Stimulated activated CD8-positive, alpha-beta memory T cell treated with anti-CD3 and anti-CD28 coated beads, Interleukin-2, amount 100 ng/mL, for 1 hour (primary cell): ENCODE data around the gene SPINDOC.
"Not testable (repeated sequence)": the region's sequence is repeated elsewhere in the genome, so short reads cannot be mapped to it uniquely, and the experiment has no call there.

Source experiments
- DNase-seq, 2 donors: peaks; one replicate each; pipeline ENCODE4 v3.0.0-alpha.2; 2020; ENCODE audit warnings: low read depth in 2 of 2

The SPINDOC gene

DNA sequence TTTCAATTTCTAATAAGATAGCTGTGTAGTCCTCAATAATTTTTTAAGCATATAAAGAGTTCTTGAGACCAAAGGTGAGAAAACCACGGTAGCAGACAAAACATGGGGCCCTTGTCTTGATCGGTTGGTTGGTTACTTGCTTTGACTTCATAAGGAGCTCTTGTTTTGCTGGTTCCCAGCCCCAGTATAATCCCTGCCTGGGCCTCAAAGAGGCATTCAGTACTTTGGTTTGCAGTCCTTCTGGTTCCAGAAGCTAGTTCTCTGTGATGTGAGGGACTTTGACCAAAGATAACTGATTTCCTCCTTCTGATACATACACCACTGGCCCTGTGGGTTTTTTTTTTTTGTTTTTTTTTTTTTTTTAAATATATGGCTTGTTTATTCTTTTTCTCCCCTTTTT lies 42.7 kb downstream of the SPINDOC start:
- no peak for DNase-seq

DNA sequence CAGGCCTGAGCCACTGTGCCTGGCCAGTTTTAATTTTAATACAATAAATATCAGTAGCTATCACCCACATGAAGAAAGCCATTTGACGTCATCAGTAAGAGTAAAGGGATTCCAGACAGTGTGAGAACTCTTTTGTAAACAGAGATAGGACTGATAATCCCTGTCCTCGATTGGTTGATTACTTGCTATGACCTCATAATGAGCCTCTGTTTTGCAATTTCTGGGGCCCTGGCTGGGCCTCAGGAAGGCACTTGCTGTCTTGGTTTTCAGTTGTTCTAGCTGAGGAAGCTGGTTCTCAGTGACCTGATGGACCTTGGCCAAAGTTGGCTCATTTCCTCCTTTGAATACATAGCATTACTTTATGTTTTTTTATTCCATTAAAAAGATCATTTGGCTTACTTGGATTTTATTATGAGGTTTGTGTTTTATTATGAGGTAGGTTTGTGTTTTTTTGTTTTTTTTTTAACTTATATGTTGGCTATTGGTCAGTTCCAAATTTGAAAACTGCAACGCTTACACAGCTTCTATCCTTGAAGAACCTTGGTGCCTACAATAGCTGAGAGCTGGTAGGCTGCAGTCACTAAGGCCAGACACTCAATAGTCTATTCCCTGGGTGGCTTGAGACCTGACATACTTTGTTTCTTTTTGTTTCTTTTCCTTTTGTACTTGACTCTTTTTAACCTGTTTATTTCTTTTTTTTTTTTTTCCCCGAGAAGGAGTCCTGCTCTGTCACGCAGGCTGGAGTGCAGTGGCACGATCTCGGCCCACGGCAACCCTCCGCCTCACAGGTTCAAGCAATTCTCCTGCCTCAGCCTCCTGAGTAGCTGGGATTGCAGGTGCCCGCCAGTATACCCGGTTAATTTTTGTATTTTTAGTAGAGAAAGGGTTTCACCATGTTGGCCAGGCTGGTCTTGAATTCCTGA lies 45.6 kb downstream of the SPINDOC start:
- no peak for DNase-seq

DNA sequence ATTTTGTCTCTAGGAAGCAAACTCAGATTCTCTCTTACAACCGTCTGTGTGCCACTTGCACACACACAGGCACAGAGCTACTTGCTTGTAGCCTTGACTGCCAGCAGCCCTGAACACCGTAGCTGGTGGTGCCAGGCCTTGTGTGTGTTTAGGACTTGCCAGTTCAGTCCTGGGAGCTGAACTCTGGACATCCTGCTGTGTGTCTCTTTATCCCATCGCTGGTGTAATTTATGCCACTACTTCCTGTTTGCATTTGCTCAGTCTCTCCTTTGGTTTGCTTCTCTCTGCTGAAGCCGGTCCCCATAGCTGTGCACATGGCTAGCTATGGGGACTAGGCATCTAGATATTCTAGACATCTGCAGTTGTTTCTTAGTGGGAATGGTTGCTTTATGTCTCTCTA lies 49.7 kb downstream of the SPINDOC start:
- DNase-seq = no peak

DNA sequence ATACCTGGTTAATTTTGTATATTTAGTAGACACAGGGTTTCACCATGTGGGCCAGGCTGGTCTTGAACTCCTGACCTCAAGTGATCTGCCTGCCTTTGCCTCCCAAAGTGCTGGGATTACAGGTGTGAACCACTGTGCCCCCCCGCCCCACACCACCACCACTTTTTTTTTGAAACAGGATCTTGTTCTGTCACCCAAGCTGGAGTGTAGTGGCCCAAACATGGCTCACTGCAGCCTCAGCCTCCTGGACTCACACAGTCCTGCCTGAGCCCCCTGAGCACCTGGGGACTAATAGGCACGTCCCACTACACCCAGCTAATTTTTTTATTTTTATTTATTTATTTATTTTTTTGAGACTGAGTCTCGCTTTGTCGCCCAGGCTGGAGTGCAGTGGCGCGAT lies 50.4 kb downstream of the SPINDOC start:
- DNase-seq = not testable (repeated sequence)

DNA sequence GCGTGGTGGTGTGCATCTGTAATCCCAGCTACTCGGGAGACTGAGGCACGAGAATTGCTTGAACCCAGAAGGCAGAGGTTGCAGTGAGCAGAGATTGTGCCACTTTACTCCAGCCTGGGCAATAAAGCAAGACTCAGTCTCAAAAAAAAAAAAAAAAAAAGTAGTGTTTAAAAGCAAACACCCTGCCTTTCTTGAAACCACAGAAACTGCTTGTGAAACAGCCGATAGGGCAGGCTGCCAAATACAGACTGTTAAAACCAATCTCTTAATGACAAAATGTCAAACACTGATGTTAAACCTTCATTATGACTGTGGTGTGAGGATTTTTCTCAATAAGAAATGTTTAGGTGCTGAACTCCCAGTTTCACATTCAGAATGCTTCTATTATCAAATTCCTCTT lies 53.0 kb downstream of the SPINDOC start:
- peak; percentile 45 to 47 for DNase-seq

DNA sequence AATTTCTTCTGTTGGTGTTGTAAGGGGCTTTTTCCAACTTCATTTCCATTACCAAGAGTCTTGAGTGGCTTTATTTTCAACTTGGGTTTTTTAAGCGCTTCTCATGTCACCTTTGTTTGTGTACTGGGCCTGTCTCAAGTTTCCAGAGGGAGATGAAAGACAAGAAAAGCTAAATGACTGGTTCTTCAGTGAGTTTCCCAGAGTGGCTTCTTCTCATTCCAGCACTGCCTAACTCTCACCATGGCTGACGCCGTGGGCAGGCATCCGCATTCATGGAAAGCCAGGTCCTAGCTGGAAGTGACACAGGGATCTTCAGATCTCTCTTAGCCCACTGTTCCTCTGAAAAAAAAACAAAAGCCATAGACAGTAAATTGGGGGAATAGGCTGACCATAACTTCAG lies 54.3 kb downstream of the SPINDOC start:
- no peak for DNase-seq

DNA sequence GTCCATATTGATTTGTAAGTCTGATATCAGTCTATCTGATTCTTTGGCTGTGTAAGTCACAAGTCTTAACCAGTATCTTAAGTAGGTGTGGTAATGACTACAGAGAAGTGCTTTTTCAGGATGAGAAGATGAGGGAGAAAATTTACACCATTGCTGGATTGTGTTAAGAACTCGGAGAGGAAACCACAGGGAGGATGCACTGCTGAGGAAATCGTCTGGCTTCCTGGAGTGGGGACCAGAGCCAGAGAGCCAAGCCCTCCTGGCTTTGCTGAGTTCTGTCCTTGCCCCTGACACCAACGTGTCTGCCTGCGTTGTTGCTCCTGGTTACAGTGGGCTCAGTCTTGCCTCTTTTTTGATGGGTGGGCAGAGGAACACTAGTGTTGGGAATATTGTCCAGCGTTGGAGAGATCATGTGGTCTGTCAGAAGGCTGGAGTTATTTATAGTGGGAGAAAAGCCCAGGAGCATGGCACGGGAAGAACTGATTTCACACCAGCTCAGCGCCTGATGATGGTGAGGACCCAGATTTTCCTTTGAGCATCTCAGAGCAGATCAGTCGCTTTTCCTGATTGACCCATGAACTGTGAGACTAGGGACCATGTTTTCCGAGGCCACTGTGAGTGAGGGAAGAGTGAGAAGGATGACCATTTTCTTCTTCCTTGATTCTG lies 55.3 kb downstream of the SPINDOC start:
- no peak for DNase-seq

DNA sequence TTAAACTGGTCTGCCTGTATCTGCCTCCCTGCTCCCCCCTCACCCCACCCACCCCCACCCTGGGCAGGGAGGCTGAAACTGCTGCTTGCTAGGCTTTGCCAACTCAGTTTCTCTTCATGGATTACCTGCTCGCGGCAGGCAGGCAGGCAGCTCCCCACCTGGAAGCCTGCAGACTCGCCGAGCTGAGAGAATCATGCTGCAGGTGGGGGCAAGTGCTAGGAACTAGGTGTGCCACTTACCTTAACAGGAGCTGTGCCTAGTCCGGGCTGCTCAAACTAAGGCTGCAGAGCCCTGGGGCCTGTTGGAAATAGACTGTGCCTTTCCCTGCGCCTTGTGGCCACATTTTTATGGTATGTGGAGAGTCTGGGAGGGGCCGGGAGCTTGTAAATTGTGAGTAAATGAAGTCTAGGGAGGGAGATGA lies 55.9 kb downstream of the SPINDOC start:
- no peak for DNase-seq

DNA sequence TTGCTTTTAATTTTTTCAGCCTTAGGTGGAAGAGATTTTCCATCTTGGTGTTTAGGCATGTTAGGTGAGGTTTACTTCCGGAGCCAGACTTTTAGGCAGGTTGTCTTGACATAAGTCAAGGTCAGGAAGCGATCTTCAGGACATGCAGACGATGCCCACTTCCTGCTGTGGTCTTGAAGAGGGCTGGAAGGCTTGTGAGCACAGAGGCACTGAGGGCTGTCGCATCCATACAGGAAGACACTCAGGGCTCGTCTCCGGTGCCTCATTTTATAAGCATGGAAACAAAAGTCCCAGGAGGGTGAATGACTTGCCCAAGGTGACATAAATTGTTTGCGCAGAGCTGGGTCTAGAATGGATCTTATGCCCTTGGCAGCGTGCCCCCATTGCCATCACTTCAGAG lies 56.4 kb downstream of the SPINDOC start:
- DNase-seq = no peak

DNA sequence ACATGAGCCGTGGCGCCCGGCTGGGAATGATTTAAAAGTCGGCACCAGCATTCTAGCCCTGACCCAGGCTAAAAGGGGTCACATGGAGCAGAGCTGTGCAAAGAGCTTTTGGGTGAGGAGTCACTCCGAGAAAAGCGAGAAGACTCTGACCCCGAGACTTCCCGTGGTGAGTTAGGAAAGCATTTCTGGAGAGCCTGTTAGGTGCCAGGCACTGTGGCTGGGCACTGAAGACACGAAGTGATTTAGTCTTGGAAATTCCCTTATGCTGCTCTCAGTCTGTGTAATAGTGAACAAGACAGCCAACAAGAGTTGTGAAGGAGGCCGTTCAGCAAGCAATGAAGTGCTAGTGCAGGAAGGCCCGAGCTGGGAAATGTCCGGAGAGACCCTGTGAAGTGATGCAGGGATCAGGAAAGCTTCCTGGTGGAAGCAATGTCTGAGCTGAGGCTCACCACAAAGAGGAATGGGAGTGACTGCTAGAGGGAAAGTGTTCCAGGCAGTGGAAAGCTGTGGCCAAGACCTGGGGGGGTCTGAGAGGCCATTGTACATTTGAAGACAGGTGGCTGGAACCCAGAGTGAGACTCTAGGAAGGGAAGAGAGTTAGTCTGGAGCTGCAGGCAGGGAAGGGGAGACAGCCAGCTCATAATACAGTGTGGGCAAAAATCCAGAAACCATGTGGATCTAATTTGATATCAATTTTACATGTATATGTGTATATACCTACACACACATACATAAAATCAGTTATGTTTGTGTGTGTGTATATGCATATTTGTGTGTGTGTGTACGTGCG lies 57.3 kb downstream of the SPINDOC start:
- no peak for DNase-seq

DNA sequence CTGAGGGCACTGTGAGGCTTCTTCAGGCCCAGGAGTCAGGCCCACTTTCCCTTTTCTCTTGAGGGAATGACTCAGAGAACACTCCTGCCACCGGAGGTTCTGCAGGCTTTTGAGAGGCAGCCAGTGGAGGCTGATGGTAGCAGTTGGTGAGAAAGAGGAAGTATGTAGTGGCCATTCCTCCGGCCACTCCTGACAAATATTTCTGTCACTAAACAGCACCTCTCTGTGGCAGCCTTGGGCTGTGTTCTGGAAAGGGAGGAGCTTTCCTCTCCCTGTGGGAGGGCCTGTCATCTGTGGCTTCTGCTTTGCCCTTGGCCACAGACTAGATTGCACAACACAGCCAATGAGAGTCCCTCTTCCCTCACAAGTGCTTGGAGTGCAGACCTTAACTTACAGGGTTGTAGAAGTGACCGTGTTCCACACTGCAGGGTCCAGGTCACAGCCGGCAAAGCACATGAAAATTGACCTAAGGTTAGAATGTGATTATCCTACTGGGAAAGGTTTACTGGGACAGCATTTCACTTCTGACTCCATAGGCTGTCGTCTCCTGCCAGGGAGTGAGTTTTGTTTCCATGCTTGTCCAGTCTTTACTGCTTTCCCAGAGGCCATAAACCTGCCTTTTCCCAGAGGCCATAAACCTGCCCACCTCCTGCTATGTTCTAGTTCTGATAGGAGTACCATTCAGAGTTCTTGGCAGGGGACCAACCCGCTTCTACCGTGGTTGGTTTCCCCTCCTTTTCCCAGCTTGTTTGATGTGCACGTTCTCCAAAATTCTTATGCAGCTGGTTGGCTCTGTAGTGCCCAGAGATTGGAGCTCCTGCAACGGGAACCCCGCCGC lies 58.9 kb downstream of the SPINDOC start:
- DNase-seq = peak in 1 of 2 donors; percentile 12

DNA sequence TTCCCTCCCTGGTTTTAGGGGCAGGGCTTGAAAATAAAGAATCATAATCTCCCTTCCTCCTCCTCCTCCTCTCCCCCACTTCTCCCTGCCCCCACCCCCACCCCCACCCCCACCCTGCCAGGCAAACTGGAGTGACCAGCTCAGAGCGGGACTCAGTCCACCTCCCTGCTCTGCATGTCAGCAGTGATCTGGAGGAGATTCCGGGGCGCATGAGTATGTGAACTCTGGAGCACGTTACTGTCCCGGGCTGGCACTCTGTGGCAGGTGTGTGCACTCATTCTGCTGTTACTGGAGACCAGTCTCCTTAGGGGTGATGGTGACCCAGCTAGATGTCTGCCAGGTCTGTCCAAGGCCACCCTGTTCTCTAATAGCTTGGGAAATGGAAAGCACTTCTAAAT lies 59.5 kb downstream of the SPINDOC start:
- no peak for DNase-seq

DNA sequence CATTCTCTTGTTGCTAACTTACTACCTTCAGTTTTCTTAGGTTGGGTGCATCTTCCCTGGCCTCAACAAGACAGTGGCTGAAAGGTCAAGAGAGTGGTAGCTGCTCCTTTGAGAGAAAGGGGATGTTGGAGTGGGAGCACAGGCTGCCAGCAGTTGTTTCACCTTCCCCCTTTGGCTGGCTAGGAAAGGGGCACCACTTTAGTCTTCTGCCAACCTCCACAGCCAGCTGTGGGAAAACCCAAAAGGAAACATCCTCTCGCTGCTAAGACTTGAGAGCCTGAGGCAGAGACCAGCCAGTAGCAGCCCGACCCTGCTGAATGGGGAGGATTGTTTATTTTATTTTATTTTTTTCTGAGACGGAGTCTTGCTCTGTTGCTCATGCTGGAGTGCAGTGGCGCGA lies 60.1 kb downstream of the SPINDOC start:
- DNase-seq = no peak

DNA sequence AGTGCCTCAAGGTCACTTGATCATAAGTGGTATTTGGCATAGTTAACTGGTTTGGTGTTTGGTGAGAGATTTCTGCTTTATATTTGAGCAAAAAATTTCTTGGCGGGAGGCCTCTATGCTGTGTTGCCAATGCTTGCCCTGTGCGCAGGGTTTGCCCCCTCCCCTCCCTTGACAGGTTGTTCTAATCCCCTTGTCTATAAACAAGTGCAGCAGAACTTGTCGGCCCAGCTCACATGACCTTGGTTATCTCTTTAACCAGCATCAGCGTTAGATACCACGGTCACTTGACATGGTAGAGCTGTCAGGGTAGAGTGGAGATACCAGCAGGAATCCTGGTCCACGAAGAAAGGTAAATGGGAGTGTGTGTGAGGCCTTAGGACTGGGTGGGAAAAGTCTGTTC lies 61.3 kb downstream of the SPINDOC start:
- DNase-seq = no peak

DNA sequence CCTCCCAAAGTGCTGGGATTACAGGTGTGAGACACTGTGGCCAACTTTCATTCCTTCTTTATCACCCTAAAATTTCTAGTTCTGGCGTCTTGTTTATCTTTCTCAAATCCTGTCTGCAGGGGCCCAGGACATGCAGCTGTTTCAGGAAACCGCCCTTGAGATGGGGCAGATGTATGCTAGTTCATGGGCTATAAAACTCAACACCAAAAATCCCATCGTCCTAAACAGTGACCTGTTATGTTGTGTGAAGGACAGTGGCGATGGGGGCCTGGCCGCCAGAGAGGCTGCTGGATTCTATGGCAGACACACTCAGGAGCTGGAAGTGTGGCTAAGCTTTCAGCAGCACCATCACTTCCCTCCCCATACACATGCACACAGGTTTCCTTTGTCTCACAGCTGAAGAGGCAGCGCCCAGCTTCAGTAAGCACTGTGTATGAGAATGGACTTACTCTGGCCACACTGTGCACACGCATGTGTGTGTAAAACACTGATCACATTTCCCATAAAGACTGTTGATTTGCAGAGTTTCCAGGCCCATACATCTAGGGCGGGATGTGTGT lies 62.3 kb downstream of the SPINDOC start:
- no peak for DNase-seq

DNA sequence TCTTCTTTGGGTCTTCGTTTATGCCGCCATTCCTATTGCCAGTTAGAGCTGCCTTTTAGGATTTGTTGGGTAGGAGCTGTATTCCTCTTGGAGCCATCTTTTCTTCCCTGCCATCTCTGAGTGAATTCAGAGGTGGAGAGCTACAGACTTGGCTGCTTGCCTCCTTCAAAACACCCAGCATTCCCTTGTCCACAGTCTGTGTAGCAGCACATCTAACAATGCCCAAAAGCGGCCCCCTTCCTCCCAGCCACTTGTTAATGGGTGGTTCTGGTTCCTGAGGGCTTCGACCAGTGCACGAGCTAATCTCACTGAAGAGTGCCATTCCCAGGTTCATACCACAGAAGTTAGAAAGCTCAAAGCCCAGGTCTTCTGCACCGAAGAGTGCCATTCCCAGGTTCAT lies 63.4 kb downstream of the SPINDOC start:
- no peak for DNase-seq
